Panc1 (cell line): ENCODE results near the gene LPIN2. TPM values are rescaled to one million over a fixed set of nuclear protein-coding genes. Genes with fewer than 3 reads are reported as not detected.

Source experiments
- ATAC-seq: fragments of 200-7000 bp; cut with Tn5 transposase; 2 replicates; pipeline ENCODE4 v1.9.1; 2020; ENCODE audit warnings: mild to moderate bottlenecking, moderate library complexity
- BruUV-seq: library from RNA; stranded (reverse); fragments of 400-500 nt; replicated peaks from 2 replicates; lab custom pipeline; 2021; lab: Mats Ljungman, UMichigan
- CTCF ChIA-PET: fragments of 300-600 bp; sonication (Branson Sonifier 250); formaldehyde crosslinking; loops from one replicate; lab custom pipeline; 2022; ENCODE audit warnings: antibody characterized with exemption; lab: Charles Lee
- POLR2A ChIA-PET: fragments of 300-600 bp; sonication (Branson Sonifier 250); formaldehyde crosslinking; loops from one replicate; lab custom pipeline; 2022; ENCODE audit warnings: antibody characterized with exemption; lab: Charles Lee
- DNase-seq: peaks from one replicate; pipeline ENCODE4 v3.0.0-alpha.2; 2010; ENCODE audit warnings: low read depth, low spot score
- H3K27ac ChIP-seq: 2 replicates; pipeline ENCODE4 v1.5.1; 2011; ENCODE audit warnings: mild to moderate bottlenecking, low read length, inconsistent platforms
- H3K27me3 ChIP-seq: fragments of 200-500 bp; sonication (Bioruptor generic); 2 replicates; pipeline ENCODE4 v1.6.0; 2014; ENCODE audit warnings: low read length, inconsistent platforms; ENCODE audit not compliant: control insufficient read depth, insufficient read depth
- H3K36me3 ChIP-seq: fragments of 200-500 bp; sonication (Bioruptor generic); 2 replicates; pipeline ENCODE4 v1.5.1; 2014; ENCODE audit warnings: inconsistent platforms, mild to moderate bottlenecking, low read length, moderate library complexity; ENCODE audit not compliant: control insufficient read depth, insufficient read depth
- H3K4me1 ChIP-seq: 2 replicates; pipeline ENCODE4 v1.5.1; 2011; ENCODE audit warnings: inconsistent platforms, mild to moderate bottlenecking, low read length, moderate library complexity; ENCODE audit not compliant: control insufficient read depth, insufficient read depth
- H3K4me3 ChIP-seq, 2 experiments: 2 replicates each; pipeline ENCODE4 v1.5.1; 2011 to 2012; ENCODE audit warnings: low read depth in 2 of 2, low read length in 2 of 2, mild to moderate bottlenecking in 2 of 2, inconsistent platforms in 1 of 2, moderate library complexity in 1 of 2
- H3K9me3 ChIP-seq: fragments of 200-500 bp; sonication (Bioruptor generic); 2 replicates; pipeline ENCODE4 v1.5.1; 2014; ENCODE audit warnings: low read depth, mild to moderate bottlenecking, inconsistent platforms, low read length, moderate library complexity; ENCODE audit not compliant: control insufficient read depth, insufficient read depth
- CTCF ChIP-seq: fragments of 450-650 bp; IDR thresholded peaks from 2 replicates; pipeline ENCODE4 v1.5.1; 2017; ENCODE audit warnings: mild to moderate bottlenecking
- POLR2AphosphoS5 ChIP-seq: IDR thresholded peaks from 2 replicates; pipeline ENCODE4 v1.6.1; 2012; ENCODE audit warnings: mild to moderate bottlenecking, low read depth, low read length, moderate library complexity
- SIN3A ChIP-seq: IDR thresholded peaks from 2 replicates; pipeline ENCODE4 v1.6.1; 2012; ENCODE audit warnings: low read depth, mild to moderate bottlenecking, low read length, moderate library complexity, borderline replicate concordance; ENCODE audit not compliant: insufficient read depth
- TCF7L2 ChIP-seq: IDR thresholded peaks from 2 replicates; pipeline ENCODE4 v1.6.1; 2011; ENCODE audit warnings: mild to moderate bottlenecking, low read depth, low read length, inconsistent platforms
- in situ Hi-C: cut with HindIII; loops from 2 replicates; pipeline ENCODE4 v1.10.0; 2016; ENCODE audit warnings: low sequenced_read_pairs, low pct_unique_long_range_greater_than_20kb
- intact Hi-C: fragments of 100-400 bp; cut with micrococcal nuclease; formaldehyde crosslinking; loops from one replicate; pipeline ENCODE4 v1.10.0; 2022; ENCODE audit not compliant: unreplicated experiment
- total RNA-seq: library from RNA; stranded (reverse); gene quantifications from one replicate; pipeline ENCODE4 v1.2.1, GENCODE V29; 2021; ENCODE audit not compliant: unreplicated experiment
- TF ChIP-seq, protein P1 (sequence below), 2 experiments: IDR thresholded peaks; 2 replicates each; pipeline ENCODE4 v1.6.1; 2011 to 2012; ENCODE audit warnings: low read depth in 2 of 2, control low read depth in 1 of 2, low read length in 1 of 2, mild to moderate bottlenecking in 1 of 2, moderate library complexity in 1 of 2; ENCODE audit not compliant: insufficient read depth in 1 of 2

Gene LPIN2
- total RNA-seq, 1 experiment from 2014 or later: 38.3 TPM

DNA sequence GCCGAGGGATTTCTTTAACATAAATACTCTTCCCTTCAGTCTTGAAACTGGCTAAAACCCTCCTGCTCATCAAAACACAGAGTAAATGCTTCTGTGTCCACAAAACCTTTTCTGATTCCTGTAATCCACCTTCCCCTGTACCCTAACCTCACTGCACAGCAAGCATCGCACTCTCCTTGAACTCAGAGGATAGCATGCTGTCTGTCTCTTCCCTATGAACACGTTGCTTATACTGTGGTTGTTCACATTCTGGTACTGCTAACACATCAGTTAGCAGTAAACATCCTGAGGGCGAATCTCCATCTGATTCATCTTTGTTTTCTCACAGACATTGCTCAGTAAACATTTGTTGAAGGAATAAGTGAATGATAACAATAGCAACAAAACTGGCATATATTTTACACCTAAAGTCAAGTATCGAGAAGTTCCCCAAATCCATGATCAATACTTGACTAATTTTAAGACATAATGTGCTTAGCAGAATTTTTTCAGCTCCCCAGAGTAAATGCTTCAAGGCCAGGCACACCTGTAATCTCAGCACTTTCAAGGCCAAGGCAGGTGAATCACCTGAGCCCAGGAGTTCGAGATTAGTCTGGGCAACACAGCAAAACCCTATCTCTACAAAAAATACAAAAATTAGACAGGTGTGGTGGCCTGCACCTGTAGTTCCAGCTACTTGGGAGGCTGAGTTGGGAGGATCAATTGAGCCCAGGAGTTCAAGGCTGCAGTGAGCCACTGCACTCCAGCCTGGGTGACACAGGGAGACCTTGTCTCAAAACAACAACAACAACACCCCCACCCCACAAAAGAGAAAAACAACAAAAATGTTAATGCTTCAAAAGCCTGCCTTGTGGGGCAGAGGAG, 45.6 kb upstream of the LPIN2 start:
- Histone ChIP-seq H3K36me3 (no peaks in the 10 kb centered on the region), H3K9me3 (no peaks in the 10 kb centered on the region), H3K4me3 (no peak overlapping the region), H3K27me3 (no peaks in the 10 kb centered on the region), H3K27ac (peak overlapping the region; percentile 19; the same call in 1 of the 2 replicates), H3K4me1 (peaks cover 43% of the 10 kb centered on the region)
- CTCF ChIA-PET: no interaction called here
- intact Hi-C loops (no loop called here), in situ Hi-C loops (no loop called here)
- TF ChIP-seq CTCF (no peak), TCF7L2 (no peak), SIN3A (no peak), POLR2AphosphoS5 (no peak)
- TF ChIP-seq, protein P1, sequence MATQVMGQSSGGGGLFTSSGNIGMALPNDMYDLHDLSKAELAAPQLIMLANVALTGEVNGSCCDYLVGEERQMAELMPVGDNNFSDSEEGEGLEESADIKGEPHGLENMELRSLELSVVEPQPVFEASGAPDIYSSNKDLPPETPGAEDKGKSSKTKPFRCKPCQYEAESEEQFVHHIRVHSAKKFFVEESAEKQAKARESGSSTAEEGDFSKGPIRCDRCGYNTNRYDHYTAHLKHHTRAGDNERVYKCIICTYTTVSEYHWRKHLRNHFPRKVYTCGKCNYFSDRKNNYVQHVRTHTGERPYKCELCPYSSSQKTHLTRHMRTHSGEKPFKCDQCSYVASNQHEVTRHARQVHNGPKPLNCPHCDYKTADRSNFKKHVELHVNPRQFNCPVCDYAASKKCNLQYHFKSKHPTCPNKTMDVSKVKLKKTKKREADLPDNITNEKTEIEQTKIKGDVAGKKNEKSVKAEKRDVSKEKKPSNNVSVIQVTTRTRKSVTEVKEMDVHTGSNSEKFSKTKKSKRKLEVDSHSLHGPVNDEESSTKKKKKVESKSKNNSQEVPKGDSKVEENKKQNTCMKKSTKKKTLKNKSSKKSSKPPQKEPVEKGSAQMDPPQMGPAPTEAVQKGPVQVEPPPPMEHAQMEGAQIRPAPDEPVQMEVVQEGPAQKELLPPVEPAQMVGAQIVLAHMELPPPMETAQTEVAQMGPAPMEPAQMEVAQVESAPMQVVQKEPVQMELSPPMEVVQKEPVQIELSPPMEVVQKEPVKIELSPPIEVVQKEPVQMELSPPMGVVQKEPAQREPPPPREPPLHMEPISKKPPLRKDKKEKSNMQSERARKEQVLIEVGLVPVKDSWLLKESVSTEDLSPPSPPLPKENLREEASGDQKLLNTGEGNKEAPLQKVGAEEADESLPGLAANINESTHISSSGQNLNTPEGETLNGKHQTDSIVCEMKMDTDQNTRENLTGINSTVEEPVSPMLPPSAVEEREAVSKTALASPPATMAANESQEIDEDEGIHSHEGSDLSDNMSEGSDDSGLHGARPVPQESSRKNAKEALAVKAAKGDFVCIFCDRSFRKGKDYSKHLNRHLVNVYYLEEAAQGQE (IDR thresholded peaks at IDR 0.05; ENCODE audit: insufficient read depth in 1 of 2, low read depth in 2 of 2, low read length in 1 of 2): no peak
- POLR2A ChIA-PET: no interaction called here
- ATAC-seq (peak; percentile 74; the same call in 1 of the 2 replicates), DNase-seq (peak; percentile 12)
- no TSS peak for BruUV-seq

DNA sequence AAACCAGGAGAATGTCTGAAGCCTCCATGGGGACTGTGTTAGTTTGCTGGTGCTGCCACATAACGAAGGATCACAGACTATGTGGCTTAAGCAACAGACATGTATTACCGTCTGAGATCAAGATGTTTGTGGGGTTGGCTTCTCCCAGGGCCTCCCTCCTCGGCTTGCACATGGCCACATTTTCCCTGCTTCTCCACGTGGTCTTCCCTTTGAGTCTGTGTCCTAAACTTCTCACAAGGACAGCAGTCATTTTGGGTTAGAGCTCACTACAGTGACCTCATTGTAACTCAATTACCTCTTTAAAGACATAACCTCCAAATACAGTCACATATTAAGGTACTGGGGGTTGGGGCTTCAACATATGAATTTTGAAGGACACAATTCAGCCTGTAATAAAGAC, 44.6 kb upstream of the LPIN2 start:
- intact Hi-C loops (no loop called here), in situ Hi-C loops (no loop called here)
- Histone ChIP-seq H3K4me3 (no peak overlapping the region), H3K4me1 (peaks cover 35% of the 10 kb centered on the region), H3K27me3 (no peaks in the 10 kb centered on the region), H3K36me3 (no peaks in the 10 kb centered on the region), H3K9me3 (no peaks in the 10 kb centered on the region), H3K27ac (0 out of 2 replicates have a peak overlapping the region, but pooled peaks have one; percentile 20)
- DNase-seq: no peak
- ATAC-seq: no peak
- no TSS peak for BruUV-seq
- ChIA-PET CTCF (interaction anchor here (0.7 kb wide), 1 partner anchor 322 kb away, joined by 3 read pairs; no protein-coding TSS in a partner anchor), POLR2A (no interaction called here)
- TF ChIP-seq TCF7L2 (no peak), POLR2AphosphoS5 (no peak), CTCF (no peak), SIN3A (no peak)
- TF ChIP-seq, protein P1 (IDR thresholded peaks at IDR 0.05; ENCODE audit: insufficient read depth in 1 of 2, low read depth in 2 of 2, low read length in 1 of 2): no peak
